ENCODE measurements around the gene PECR. TPM values are rescaled to one million over a fixed set of nuclear protein-coding genes. Genes with fewer than 3 reads are reported as not detected.

PECR gene
- total RNA-seq, 1 experiment from 2014 or later, result 15.3 TPM

GRCh38 chr2:216101109-216101508 is 19.5 kb upstream of the PECR start:
- H2BK20ac ChIP-seq (ENCODE audit: low read depth, low read length, poor library complexity, severe bottlenecking), result no peak overlapping the region
- no peak overlapping the region for H4K91ac ChIP-seq (ENCODE audit: insufficient read length, low read depth, low read length)
- no peak overlapping the region for H3K4me3 Mint-ChIP-seq
- H3K4me2 ChIP-seq (ENCODE audit: insufficient read depth, insufficient read length, low read length), result no peak overlapping the region
- WGBS (ENCODE audit: extremely low coverage, insufficient read length, low lambda C conversion rate), result no CpG with 5 or more reads among the region's 4 CpGs
- H4K5ac ChIP-seq (ENCODE audit: insufficient read length, low read depth, low read length), result no peak overlapping the region
- no peaks in the 10 kb centered on the region for H4K20me1 ChIP-seq (ENCODE audit: control insufficient read depth, insufficient read depth, insufficient read length)
- no peaks in the 10 kb centered on the region; the same call in 1 of the 2 replicates for H3K4me1 ChIP-seq (ENCODE audit: insufficient read depth, low read length)
- H3T11ph ChIP-seq (ENCODE audit: low read length), result no peak overlapping the region
- H3K14ac ChIP-seq (ENCODE audit: insufficient read depth, low read length), result no peak overlapping the region
- no peak overlapping the region for H2AK5ac ChIP-seq (ENCODE audit: insufficient read length, low read length)
- H2BK15ac ChIP-seq (ENCODE audit: low read depth, low read length), result no peak overlapping the region
- no peak overlapping the region for H4K8ac ChIP-seq (replicated peaks; ENCODE audit: insufficient read length, low read depth, low read length)
- H3K27ac Mint-ChIP-seq, result no peak overlapping the region
- no peak for TF ChIP-seq CTCF (conservative IDR thresholded peaks at IDR 0.05)
- H3K27ac ChIP-seq (ENCODE audit: insufficient read length, low read depth, low read length), result no peak overlapping the region
- no peaks in the 10 kb centered on the region for H3K9me3 ChIP-seq (ENCODE audit: control insufficient read depth, low read depth, low read length)
- H3K4ac ChIP-seq (ENCODE audit: low read depth, low read length), result no peak overlapping the region
- H3K9ac ChIP-seq (ENCODE audit: extremely low read depth, insufficient read length, low read length), result no peak overlapping the region
- no peaks in the 10 kb centered on the region; the same call in 1 of the 2 replicates for H3K27me3 Mint-ChIP-seq (ENCODE audit: low read depth)
- no peaks in the 10 kb centered on the region; a peak in 1 of 4 replicates for H3K4me1 Mint-ChIP-seq
- H3K79me2 ChIP-seq (ENCODE audit: insufficient read depth, low read length), result no peaks in the 10 kb centered on the region
- peaks cover 0 to 2% (median 0%) of the 10 kb centered on the region in 3 experiments; a peak in 2 of 7 replicates for H3K36me3 Mint-ChIP-seq (ENCODE audit: insufficient read depth in 1 of 3, low read depth in 3 of 3)
- H3K9me3 Mint-ChIP-seq, result no peaks in the 10 kb centered on the region
- no peaks in the 10 kb centered on the region for H3K27me3 ChIP-seq (ENCODE audit: insufficient read depth, low read length)
- no peak overlapping the region for H3K23ac ChIP-seq (ENCODE audit: insufficient read length, low read depth, low read length)
- no peak for DNase-seq
- no peaks in the 10 kb centered on the region for H3K23me2 ChIP-seq (ENCODE audit: insufficient read length, low read depth, low read length, poor library complexity, severe bottlenecking)
- no peaks in the 10 kb centered on the region for H3K79me1 ChIP-seq (ENCODE audit: insufficient read depth, low read depth, low read length, poor library complexity, severe bottlenecking)
- H2BK120ac ChIP-seq (ENCODE audit: low read depth, low read length, poor library complexity, severe bottlenecking), result no peak overlapping the region
- H2BK5ac ChIP-seq (ENCODE audit: insufficient read length, low read length), result no peak overlapping the region
- no peak overlapping the region for H3K56ac ChIP-seq (ENCODE audit: insufficient read length, low read depth, low read length)
- H3K18ac ChIP-seq (ENCODE audit: insufficient read length, low read depth, low read length), result no peak overlapping the region
- no peak overlapping the region for H2AFZ ChIP-seq (ENCODE audit: low read length)
- H2BK12ac ChIP-seq (ENCODE audit: insufficient read length, low read depth, low read length), result no peak overlapping the region

All from H9 (cell line).